WTC11 (cell line): ENCODE data around the gene SCYL3. TPM values are rescaled to one million over a fixed set of nuclear protein-coding genes. Genes with fewer than 3 reads are reported as not detected.

Source experiments
- ATAC-seq: fragments of 200-7000 bp; cut with Tn5 transposase; 2 replicates; pipeline ENCODE4 v1.10.0; 2021; ENCODE audit warnings: mild to moderate bottlenecking, moderate library complexity
- CTCF ChIA-PET: fragments of 300-600 bp; sonication (Branson Sonifier 250); formaldehyde crosslinking; loops from one replicate; lab custom pipeline; 2021; ENCODE audit warnings: antibody characterized with exemption; lab: Charles Lee
- POLR2A ChIA-PET: fragments of 350-600 bp; sonication (Branson Sonifier 250); formaldehyde crosslinking; loops from one replicate; lab custom pipeline; 2021; ENCODE audit warnings: antibody characterized with exemption; lab: Charles Lee
- DNase-seq: peaks from one replicate; pipeline ENCODE4 v3.0.0; 2021; ENCODE audit warnings: low spot score
- H3K27ac Mint-ChIP-seq: 2 replicates; pipeline ENCODE4 v1.8.0; 2021; ENCODE audit warnings: mixed read lengths
- H3K27me3 Mint-ChIP-seq: 2 replicates; pipeline ENCODE4 v1.8.0; 2021; ENCODE audit warnings: low read depth, mild to moderate bottlenecking, moderate library complexity, mixed read lengths
- H3K36me3 Mint-ChIP-seq: 2 replicates; pipeline ENCODE4 v1.8.0; 2021; ENCODE audit warnings: mixed read lengths
- H3K4me1 Mint-ChIP-seq: 2 replicates; pipeline ENCODE4 v1.8.0; 2022; ENCODE audit warnings: mixed read lengths
- H3K4me3 Mint-ChIP-seq: 2 replicates; pipeline ENCODE4 v1.8.0; 2021; ENCODE audit warnings: mild to moderate bottlenecking, moderate library complexity, mixed read lengths
- H3K9me3 Mint-ChIP-seq: 2 replicates; pipeline ENCODE4 v1.8.0; 2021; ENCODE audit warnings: mixed read lengths
- ATF2 ChIP-seq: sonication (generic); formaldehyde crosslinking; IDR thresholded peaks from 2 replicates; pipeline ENCODE4 v1.8.1; 2022; ENCODE audit warnings: low read depth, missing genetic modification reagents, borderline replicate concordance
- CTCF ChIP-seq: fragments of 200-600 bp; IDR thresholded peaks from 2 replicates; pipeline ENCODE4 v1.8.0; 2022; ENCODE audit warnings: antibody characterized with exemption
- E2F1 ChIP-seq: sonication (generic); formaldehyde crosslinking; IDR thresholded peaks from 2 replicates; pipeline ENCODE4 v1.8.0; 2022; ENCODE audit warnings: mild to moderate bottlenecking, missing genetic modification reagents
- E2F5 ChIP-seq: sonication (generic); formaldehyde crosslinking; IDR thresholded peaks from 2 replicates; pipeline ENCODE4 v1.8.1; 2022; ENCODE audit warnings: mild to moderate bottlenecking, moderate library complexity, missing genetic modification reagents
- ERG ChIP-seq: fragments of 250-450 bp; sonication (Bioruptor Pico); IDR thresholded peaks from 2 replicates; pipeline ENCODE4 v1.8.0; 2021; ENCODE audit warnings: mild to moderate bottlenecking
- GABPB1 ChIP-seq: sonication (generic); formaldehyde crosslinking; IDR thresholded peaks from 2 replicates; pipeline ENCODE4 v1.8.1; 2023; ENCODE audit warnings: mild to moderate bottlenecking, missing genetic modification reagents
- HMGXB4 ChIP-seq: sonication (generic); formaldehyde crosslinking; IDR thresholded peaks from 2 replicates; pipeline ENCODE4 v1.8.1; 2023; ENCODE audit warnings: mild to moderate bottlenecking, moderate library complexity, missing genetic modification reagents
- JAZF1 ChIP-seq: fragments of 250-450 bp; sonication (Bioruptor Pico); IDR thresholded peaks from 2 replicates; pipeline ENCODE4 v1.9.0; 2021; ENCODE audit warnings: moderate library complexity, mild to moderate bottlenecking, inconsistent platforms
- KAT7 ChIP-seq: sonication (generic); formaldehyde crosslinking; IDR thresholded peaks from 2 replicates; pipeline ENCODE4 v1.8.1; 2023; ENCODE audit warnings: missing genetic modification reagents, mild to moderate bottlenecking, borderline replicate concordance
- MAX ChIP-seq: sonication (generic); formaldehyde crosslinking; IDR thresholded peaks from 2 replicates; pipeline ENCODE4 v1.8.0; 2022; ENCODE audit warnings: mild to moderate bottlenecking, missing genetic modification reagents
- NFATC4 ChIP-seq: fragments of 250-450 bp; sonication (Bioruptor Pico); IDR thresholded peaks from 2 replicates; pipeline ENCODE4 v1.9.0; 2021; ENCODE audit warnings: mild to moderate bottlenecking
- RORB ChIP-seq: fragments of 250-450 bp; sonication (Bioruptor Pico); IDR thresholded peaks from 2 replicates; pipeline ENCODE4 v1.9.0; 2021; ENCODE audit warnings: mild to moderate bottlenecking
- USF2 ChIP-seq: sonication (generic); formaldehyde crosslinking; IDR thresholded peaks from 2 replicates; pipeline ENCODE4 v1.8.1; 2023; ENCODE audit warnings: mild to moderate bottlenecking, missing genetic modification reagents, moderate library complexity
- ZNF532 ChIP-seq: fragments of 250-450 bp; sonication (Bioruptor Pico); IDR thresholded peaks from 2 replicates; pipeline ENCODE4 v1.9.0; 2021; ENCODE audit warnings: mild to moderate bottlenecking, borderline replicate concordance
- total RNA-seq: library from RNA; stranded (reverse); gene quantifications from 3 replicates; pipeline ENCODE4 v1.2.3, GENCODE V29; 2021

The SCYL3 gene
- total RNA-seq, 1 experiment from 2014 or later, result 5.3 TPM

GRCh38 chr1:169833179-169833901, 60.4 kb downstream of the SCYL3 start (continued):
- TF ChIP-seq ERG (CRISPR knock-in tag) (no peak), E2F5 (CRISPR knock-in tag) (no peak), KAT7 (no peak), HMGXB4 (CRISPR knock-in tag) (no peak), USF2 (CRISPR knock-in tag) (no peak), ZNF532 (CRISPR knock-in tag) (no peak), RORB (CRISPR knock-in tag) (no peak)

- Mint-ChIP-seq H3K27ac (no peak overlapping the region), H3K4me3 (no peak overlapping the region), H3K4me1 (no peaks in the 10 kb centered on the region), H3K27me3 (no peaks in the 10 kb centered on the region), H3K36me3 (peaks cover 53% of the 10 kb centered on the region), H3K9me3 (no peaks in the 10 kb centered on the region)
- DNase-seq (no peak), ATAC-seq (no peak)
- no peak for TF ChIP-seq E2F1 (CRISPR knock-in tag)
- no peak for TF ChIP-seq CTCF
- TF ChIP-seq NFATC4 (CRISPR knock-in tag), result no peak
- TF ChIP-seq MAX (CRISPR knock-in tag), result no peak
- TF ChIP-seq JAZF1 (CRISPR knock-in tag), result no peak
- TF ChIP-seq GABPB1, result no peak
- no peak for TF ChIP-seq ATF2 (CRISPR knock-in tag)
- ChIA-PET CTCF (no interaction called here), POLR2A (no interaction called here)
Measured at GRCh38 chr1:169829671-169830070, 64.0 kb downstream of the SCYL3 start.
